ENCODE measurements around the gene ANKRD18A.
A peak's percentile ranks its signal among the peaks of the same experiment; 100 is the strongest.
"Not testable (repeated sequence)": the region's sequence is repeated elsewhere in the genome, so short reads cannot be mapped to it uniquely, and the experiment has no call there.

The ANKRD18A gene

DNA sequence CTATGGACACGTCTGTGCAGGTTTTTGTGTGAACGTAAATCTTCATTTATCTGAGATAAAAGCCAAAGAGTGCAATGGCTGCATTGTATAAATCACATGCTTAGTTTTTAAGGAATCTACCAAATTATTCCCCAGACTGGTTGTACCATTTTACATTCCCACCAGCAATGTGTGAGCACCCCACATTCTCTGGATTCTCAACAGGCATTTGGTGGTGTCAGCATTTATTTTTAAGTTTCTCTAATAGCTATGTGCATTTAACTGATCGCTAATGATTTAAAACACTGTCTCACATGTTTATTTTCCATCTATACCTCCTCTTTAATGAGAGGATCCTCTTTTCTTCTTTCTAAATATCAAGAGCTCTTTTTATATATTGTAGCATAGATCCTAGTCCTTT is 13.9 kb upstream of the ANKRD18A start:
- DNase-seq (ENCODE audit: insufficient read length, low spot score): no peak
- FAIRE-seq: no peak
- no peak for TF ChIP-seq POU2F2 (IDR thresholded peaks at IDR 0.05; ENCODE audit: low read depth, low read length)
- no peak for TF ChIP-seq SPI1 (IDR thresholded peaks at IDR 0.05; ENCODE audit: low read depth, low read length)
- TF ChIP-seq TAF1 (IDR thresholded peaks at IDR 0.05; ENCODE audit: low read depth, low read length): no peak
- no peak for TF ChIP-seq POLR2AphosphoS5 (IDR thresholded peaks at IDR 0.05; ENCODE audit: low read depth, low read length)

DNA sequence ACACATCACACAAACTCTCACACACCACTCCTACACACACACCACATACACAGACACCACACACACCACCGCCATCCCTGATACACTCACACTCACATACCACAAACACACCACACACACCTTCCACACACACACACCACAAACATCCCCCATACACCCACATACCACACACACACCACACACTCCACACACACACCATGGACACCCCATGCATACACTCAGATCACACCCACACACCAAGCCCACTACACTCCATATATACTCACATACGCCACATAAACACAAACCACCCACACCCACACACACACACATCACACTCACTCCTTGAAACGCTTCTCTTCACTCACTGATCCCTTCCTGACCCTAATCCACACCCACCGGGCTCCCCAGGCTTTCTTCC is 9.1 kb upstream of the ANKRD18A start:
- no peak for TF ChIP-seq TAF1 (IDR thresholded peaks at IDR 0.05; ENCODE audit: low read depth, low read length)
- TF ChIP-seq PAX5 (IDR thresholded peaks at IDR 0.05; ENCODE audit: insufficient read depth, low read length, severe bottlenecking): no peak
- no peak for TF ChIP-seq POLR2A (IDR thresholded peaks at IDR 0.05; ENCODE audit: low read depth, low read length)
- TF ChIP-seq POU2F2 (IDR thresholded peaks at IDR 0.05; ENCODE audit: low read depth, low read length): no peak
- no peak for TF ChIP-seq POLR2AphosphoS5 (IDR thresholded peaks at IDR 0.05; ENCODE audit: low read depth, low read length)
- no peak for TF ChIP-seq SPI1 (IDR thresholded peaks at IDR 0.05; ENCODE audit: low read depth, low read length)
- DNase-seq (ENCODE audit: insufficient read length, low spot score): no peak
- no peak for FAIRE-seq

DNA sequence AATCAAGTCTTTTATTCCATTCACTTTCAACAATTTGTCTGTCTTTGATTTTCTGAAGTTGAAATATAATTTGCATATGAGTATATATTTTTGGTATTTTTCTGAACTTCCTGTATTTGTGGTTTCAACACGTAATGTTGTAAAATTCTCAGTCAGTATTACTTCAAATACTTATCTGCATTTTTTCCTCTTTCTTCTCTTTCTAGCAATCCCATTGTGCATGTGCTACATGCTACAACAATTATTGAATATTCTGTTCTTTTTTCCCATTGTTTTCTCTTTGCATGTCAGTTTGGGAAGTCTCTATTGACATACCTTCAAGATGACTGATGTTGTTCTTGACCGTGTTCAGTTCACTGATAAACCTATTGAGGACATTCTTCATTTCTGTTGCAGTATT is 5.6 kb upstream of the ANKRD18A start:
- DNase-seq (ENCODE audit: insufficient read length, low spot score): no peak
- no peak for TF ChIP-seq PAX5 (IDR thresholded peaks at IDR 0.05; ENCODE audit: insufficient read depth, low read length, severe bottlenecking)
- no peak for TF ChIP-seq POU2F2 (IDR thresholded peaks at IDR 0.05; ENCODE audit: low read depth, low read length)
- no peak for TF ChIP-seq POLR2AphosphoS5 (IDR thresholded peaks at IDR 0.05; ENCODE audit: low read depth, low read length)
- TF ChIP-seq POLR2A (IDR thresholded peaks at IDR 0.05; ENCODE audit: low read depth, low read length): no peak
- no peak for TF ChIP-seq TAF1 (IDR thresholded peaks at IDR 0.05; ENCODE audit: low read depth, low read length)
- no peak for TF ChIP-seq SPI1 (IDR thresholded peaks at IDR 0.05; ENCODE audit: low read depth, low read length)
- FAIRE-seq: no peak

DNA sequence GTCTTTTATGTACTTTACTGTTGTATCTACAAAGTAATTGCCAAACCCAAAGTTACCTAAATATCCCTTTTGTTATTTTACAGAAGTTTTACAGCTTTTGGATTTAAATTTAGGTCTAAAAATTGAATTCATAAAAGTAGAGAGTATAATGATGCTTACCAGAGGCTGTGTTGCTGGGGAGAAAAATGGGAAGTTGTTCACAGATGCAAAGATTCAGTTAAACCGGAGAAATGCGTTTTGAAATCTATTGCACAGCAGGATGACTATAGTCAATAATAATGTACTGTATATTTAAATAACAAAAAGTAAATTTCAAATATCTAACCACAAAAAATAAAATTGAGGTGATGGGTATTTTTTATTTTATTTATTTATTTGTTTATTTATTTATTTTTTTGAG is 2.6 kb upstream of the ANKRD18A start:
- TF ChIP-seq POLR2A (IDR thresholded peaks at IDR 0.05; ENCODE audit: low read depth, low read length): no peak
- no peak for TF ChIP-seq SPI1 (IDR thresholded peaks at IDR 0.05; ENCODE audit: low read depth, low read length)
- TF ChIP-seq POLR2AphosphoS5 (IDR thresholded peaks at IDR 0.05; ENCODE audit: low read depth, low read length): no peak
- no peak for TF ChIP-seq POU2F2 (IDR thresholded peaks at IDR 0.05; ENCODE audit: low read depth, low read length)
- TF ChIP-seq PAX5 (IDR thresholded peaks at IDR 0.05; ENCODE audit: insufficient read depth, low read length, severe bottlenecking): no peak
- no peak for TF ChIP-seq TAF1 (IDR thresholded peaks at IDR 0.05; ENCODE audit: low read depth, low read length)
- no peak for DNase-seq (ENCODE audit: insufficient read length, low spot score)
- no peak for FAIRE-seq

DNA sequence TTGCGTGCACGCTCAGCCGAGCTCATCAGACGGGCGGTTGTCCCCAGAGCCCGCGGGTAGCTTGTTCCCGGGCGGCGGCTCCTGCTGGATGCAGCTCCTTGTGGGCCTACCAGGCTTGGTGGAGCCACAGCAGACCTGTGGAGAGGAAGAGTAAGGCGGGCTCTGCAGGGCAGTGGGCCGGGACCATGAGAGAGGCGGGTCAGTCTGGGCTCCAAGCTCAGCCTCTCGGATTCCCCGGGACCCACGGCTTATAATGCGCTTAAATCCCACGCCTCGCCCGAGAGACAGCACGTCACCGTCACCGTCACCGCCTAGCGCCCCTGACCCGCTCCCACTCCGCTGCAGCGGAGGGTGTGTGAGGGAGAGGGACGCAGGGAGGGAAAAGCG is 1.9 kb upstream of the ANKRD18A start:
- no peak for TF ChIP-seq PAX5 (IDR thresholded peaks at IDR 0.05; ENCODE audit: insufficient read depth, low read length, severe bottlenecking)
- no peak for TF ChIP-seq POLR2A (IDR thresholded peaks at IDR 0.05; ENCODE audit: low read depth, low read length)
- TF ChIP-seq SPI1 (IDR thresholded peaks at IDR 0.05; ENCODE audit: low read depth, low read length): no peak
- no peak for TF ChIP-seq POLR2AphosphoS5 (IDR thresholded peaks at IDR 0.05; ENCODE audit: low read depth, low read length)
- no peak for TF ChIP-seq POU2F2 (IDR thresholded peaks at IDR 0.05; ENCODE audit: low read depth, low read length)
- no peak for TF ChIP-seq TAF1 (IDR thresholded peaks at IDR 0.05; ENCODE audit: low read depth, low read length)
- FAIRE-seq (no peak), DNase-seq (ENCODE audit: insufficient read length, low spot score) (no peak)

DNA sequence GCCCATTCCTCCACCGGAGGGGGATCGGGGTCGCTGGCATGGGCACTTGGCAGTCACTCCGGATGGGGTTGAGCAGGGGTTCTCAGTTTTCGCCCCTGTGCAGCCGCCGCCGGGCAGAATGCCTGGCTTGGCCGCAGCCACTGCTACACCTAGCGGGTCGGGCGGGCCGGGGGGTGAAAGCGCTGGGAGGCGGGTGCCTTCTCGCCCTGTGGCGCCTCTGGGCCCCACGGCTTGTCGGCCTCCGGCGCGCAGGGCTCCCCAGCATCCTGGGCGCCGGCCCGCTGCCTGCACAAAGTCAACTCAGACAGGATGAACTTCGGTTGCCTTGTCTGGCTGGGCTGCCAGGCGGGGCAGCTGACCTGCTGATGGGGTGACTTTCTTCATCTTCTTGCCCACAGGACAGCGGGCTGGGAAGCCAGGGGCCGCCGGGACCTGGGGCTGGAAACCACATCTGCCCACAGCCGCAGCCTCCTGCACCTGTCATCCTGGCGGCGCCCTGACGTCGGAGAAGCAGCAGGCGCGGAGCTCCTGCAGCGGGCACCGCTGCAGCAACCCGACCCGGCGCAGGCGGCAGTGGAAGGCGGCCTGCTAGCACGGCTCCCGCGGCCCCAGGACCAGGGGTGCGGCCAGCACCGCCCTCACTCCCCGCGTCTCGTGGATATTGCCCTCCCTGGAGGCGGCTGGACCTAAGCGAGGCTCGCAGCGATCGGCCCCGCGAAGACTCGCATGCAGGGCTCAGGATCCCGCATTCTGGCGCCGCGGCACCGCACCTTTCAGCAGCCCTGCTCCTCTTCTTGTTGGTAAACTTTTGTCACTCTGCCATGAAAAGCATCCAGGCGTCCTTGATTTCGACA is 1.3 kb upstream of the ANKRD18A start:
- FAIRE-seq (peak; percentile 33), DNase-seq (ENCODE audit: insufficient read length, low spot score) (no peak)
- no peak for TF ChIP-seq POLR2AphosphoS5 (IDR thresholded peaks at IDR 0.05; ENCODE audit: low read depth, low read length)
- TF ChIP-seq TAF1 (IDR thresholded peaks at IDR 0.05; ENCODE audit: low read depth, low read length): no peak
- TF ChIP-seq SPI1 (IDR thresholded peaks at IDR 0.05; ENCODE audit: low read depth, low read length): no peak
- TF ChIP-seq PAX5 (IDR thresholded peaks at IDR 0.05; ENCODE audit: insufficient read depth, low read length, severe bottlenecking): no peak
- TF ChIP-seq POU2F2 (IDR thresholded peaks at IDR 0.05; ENCODE audit: low read depth, low read length): no peak
- TF ChIP-seq POLR2A (IDR thresholded peaks at IDR 0.05; ENCODE audit: low read depth, low read length): no peak

DNA sequence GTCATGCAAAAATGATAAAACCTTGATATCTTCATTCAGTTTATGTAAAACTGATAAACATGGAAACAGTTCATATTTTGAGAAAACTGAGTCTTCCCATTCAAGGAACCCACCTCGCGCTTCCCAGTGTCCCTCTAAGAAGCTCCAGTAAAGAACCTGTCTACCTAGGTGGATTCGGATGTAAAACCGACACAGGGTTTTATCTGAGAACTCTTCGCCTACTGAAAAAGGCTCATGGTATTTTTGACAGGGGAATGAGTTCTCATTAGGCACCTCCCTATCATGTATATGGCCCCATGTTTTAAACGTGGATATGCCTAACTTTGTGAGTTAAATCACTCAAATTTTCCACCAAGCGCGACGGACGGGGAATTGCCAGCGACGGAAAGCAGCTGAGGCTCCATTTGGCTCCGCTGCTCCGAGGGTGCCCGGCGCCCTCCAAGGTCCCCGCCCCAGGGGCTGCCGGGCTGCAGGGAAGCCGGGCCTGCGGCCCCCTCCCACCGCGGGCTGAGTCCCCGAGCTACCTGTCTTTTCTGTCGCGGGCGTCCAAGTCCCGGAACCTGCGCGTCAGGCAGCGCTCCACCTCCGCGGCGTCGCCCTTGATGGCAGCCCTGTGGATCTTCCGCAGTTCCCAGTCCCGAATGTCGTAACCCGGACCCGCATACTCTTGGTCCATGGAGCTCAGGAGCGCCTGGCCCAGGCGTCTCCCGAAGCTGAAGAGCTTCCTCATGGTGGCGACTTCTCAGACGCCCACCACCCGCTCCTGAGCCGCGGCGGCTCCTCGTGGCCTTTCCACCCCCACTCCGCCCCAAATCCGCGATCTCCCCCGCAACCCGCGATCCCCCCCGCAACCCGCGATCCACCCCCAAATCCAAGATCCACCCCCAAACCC is 594 bp downstream of the ANKRD18A start:
- FAIRE-seq (no peak), DNase-seq (ENCODE audit: insufficient read length, low spot score) (no peak)
- TF ChIP-seq SPI1 (IDR thresholded peaks at IDR 0.05; ENCODE audit: low read depth, low read length): no peak
- no peak for TF ChIP-seq POU2F2 (IDR thresholded peaks at IDR 0.05; ENCODE audit: low read depth, low read length)
- TF ChIP-seq TAF1 (IDR thresholded peaks at IDR 0.05; ENCODE audit: low read depth, low read length): no peak
- no peak for TF ChIP-seq POLR2A (IDR thresholded peaks at IDR 0.05; ENCODE audit: low read depth, low read length)
- TF ChIP-seq POLR2AphosphoS5 (IDR thresholded peaks at IDR 0.05; ENCODE audit: low read depth, low read length): no peak
- no peak for TF ChIP-seq PAX5 (IDR thresholded peaks at IDR 0.05; ENCODE audit: insufficient read depth, low read length, severe bottlenecking)

DNA sequence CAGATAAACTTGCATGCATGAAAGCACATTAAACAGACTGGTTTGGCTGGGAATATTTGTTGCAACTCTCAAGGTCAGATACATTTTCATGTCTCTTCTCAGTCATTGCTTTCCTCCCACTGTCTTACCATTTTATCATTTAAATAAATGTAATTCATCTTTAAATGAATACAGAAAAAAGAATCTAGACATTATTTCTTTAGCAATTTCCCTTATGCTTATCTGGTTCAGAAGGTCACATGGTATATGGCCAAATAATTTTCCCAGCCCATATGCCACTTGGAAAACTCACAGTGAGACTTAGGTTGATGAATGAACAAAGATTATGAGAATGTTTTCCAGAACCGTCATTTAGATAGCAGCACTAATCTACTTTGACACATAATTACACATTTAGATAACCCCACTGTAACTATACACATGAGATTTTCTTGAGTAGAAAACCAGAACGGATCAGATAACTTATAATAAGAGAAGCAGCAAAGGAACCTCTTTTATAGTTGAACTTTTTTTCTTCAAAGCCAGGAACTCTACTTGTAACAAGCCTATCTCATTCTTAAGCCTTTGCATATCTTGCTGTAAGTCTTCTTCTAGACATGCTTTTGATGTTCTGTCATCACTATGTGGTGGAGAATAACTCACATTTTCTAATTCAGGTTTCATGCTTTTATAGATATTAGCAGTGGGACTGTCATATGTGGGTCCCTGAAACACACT is 22.2 kb downstream of the ANKRD18A start:
- DNase-seq (ENCODE audit: insufficient read length, low spot score); FAIRE-seq: not testable (repeated sequence)

DNA sequence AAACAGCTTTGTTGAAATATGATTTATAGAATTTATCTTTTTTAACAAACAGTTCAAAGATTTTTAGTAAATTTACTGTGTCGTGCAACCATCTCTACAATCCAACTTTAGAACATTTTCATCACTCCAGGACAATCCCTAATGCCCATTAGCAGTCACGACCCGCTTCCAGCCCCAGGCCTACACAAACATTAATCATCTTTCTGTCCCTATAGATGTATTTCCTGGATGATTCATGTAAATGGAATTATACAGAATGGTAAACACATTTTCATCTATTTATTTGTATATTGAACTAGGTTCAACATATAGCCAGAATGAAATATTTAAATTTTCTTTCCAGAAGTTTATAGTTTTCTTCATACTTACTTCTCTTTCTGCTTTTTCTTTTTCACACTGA is 25.3 kb downstream of the ANKRD18A start:
- FAIRE-seq: not testable (repeated sequence)

DNA sequence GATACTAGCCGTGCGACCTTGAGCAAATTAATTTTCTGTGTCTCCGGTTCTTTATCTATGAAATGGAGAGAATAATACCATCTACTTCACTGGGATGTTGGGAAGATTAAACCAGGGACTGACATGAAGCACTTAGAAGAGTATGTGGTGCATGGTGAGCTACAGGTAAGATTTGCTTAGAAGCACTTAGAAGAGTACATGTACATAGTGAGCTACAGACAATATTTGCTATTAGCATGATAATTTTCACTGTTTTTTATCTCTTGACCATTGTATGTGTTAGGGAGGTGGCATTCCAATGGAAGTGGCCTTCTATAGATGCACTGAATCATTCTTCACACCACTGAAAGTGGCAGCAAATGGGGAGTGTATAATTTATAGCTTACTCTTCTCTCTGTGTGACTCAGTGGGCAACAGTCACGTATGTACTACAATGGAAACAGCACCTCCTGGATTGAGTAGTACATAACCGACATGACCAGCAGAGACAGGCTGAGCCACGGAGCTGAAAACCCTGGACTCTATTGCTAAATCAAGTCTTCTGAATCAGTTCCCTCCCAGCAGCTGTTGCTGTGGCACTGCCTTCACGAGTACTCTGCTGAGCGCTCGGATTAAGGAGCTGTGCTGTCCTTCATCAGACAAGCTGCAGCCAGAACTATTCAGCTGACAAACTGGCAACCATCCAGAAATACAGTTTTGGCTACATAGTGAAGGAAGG is 28.9 kb downstream of the ANKRD18A start:
- not testable (repeated sequence) for FAIRE-seq; DNase-seq (ENCODE audit: insufficient read length, low spot score)

More for the DNA sequence above, 25.3 kb downstream of the ANKRD18A start:
- DNase-seq (ENCODE audit: insufficient read length, low spot score): not testable (repeated sequence)

DNA sequence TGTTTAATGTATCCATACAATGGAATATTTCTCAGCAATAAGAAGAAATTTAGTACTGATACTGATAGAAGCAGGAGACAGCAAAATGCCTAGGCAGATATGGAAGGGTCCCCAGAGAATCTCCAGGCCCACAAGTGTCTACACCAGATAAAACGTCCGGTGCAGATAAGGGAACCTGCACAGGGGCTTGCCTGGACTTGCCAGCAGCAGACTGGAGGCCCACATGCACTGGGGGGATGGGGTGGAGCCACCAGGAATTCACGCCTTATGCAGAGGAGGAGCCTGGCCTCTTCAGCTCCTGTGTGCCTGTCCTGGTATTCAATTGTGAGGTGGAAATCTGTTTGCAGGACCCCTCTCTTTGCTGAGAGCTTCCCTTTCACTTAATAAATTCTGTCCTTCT is 36.6 kb downstream of the ANKRD18A start:
- not testable (repeated sequence) for DNase-seq (ENCODE audit: insufficient read length, low spot score); FAIRE-seq

DNA sequence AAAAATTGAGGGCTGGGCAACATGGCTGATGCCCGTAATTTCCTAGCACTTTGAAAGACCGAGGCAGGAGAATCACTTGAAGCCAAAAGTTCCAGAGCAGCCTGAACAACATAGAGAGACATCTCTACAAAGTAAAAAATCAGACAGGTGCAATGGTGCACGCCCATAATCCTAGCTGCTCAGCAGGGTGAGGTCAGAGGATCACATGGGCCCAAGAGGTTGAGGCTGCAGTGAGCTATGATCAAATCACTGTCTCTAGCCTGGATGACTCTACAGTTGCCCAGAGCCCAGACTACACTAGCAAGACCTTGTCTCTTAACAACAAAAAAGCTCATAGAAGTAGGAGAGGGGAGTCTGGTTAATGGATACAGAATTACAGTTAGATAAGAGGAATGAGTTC is 40.3 kb downstream of the ANKRD18A start:
- DNase-seq (ENCODE audit: insufficient read length, low spot score); FAIRE-seq: not testable (repeated sequence)

DNA sequence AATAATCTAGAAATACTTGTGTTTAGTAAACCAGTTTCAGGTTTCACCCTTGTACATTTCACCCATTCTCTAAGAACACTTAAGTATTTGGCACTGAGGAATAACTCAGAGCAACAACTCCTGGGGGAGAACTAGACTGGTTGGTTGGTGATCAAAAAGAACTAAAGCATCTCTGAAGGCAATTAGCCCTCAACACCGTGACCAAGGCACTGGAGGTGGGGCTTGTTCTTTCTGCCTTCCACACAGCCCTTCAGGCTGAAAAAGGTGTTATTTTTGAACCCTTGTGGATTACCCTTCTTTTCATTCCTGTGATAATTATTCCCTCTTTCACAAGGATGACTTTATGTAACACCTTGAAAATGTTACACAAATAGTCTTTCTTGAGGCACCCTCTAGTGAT is 44.2 kb downstream of the ANKRD18A start:
- DNase-seq (ENCODE audit: insufficient read length, low spot score); FAIRE-seq: not testable (repeated sequence)

DNA sequence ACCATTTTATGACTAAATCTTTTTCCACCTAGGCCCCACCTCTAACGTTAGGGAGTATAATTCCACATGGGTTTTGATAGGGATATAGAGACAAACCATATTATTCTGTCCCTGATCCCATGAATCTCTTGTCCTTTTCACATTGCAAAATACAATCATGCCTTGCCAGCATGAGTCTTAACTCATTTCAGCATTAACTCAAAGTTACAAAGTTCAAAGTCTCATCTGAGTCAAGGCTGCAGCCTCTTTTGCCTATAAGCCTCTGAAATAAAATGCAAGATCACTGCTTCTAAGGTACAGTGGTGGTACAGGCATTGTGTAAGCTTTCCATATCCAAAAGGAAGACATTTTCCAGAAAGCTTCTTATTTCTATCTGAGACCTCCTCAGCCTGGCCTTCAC is 54.3 kb downstream of the ANKRD18A start:
- not testable (repeated sequence) for FAIRE-seq; DNase-seq (ENCODE audit: insufficient read length, low spot score)

All from GM12891 (cell line).